GM23338 (cell line): Measurements from ENCODE around the gene SUPT7L. TPM values are rescaled to one million over a fixed set of nuclear protein-coding genes. Genes with fewer than 3 reads are reported as not detected.

Source experiments
- ATAC-seq: fragments of 200-7000 bp; cut with Tn5 transposase; 3 replicates; pipeline ENCODE4 v1.9.1; 2020
- DNase-seq: peaks from one replicate; pipeline ENCODE4 v3.0.0-alpha.2; 2015; ENCODE audit warnings: low spot score
- H2AFZ ChIP-seq: fragments of 200-600 bp; sonication (generic); 2 replicates; pipeline ENCODE4 v1.8.0; 2016; ENCODE audit warnings: antibody characterized with exemption, mild to moderate bottlenecking, moderate library complexity
- H3F3A ChIP-seq: fragments of 200-600 bp; sonication (generic); replicated peaks from 2 replicates; pipeline ENCODE4 v1.8.0; 2017; ENCODE audit warnings: antibody characterized with exemption, mixed run types, low read depth
- H3K27ac ChIP-seq: fragments of 200-600 bp; sonication (generic); 2 replicates; pipeline ENCODE4 v1.6.1; 2016; ENCODE audit warnings: low read depth
- H3K27me3 ChIP-seq: fragments of 200-600 bp; sonication (generic); 2 replicates; pipeline ENCODE4 v1.8.0; 2016; ENCODE audit warnings: mild to moderate bottlenecking, mixed run types, moderate library complexity; ENCODE audit not compliant: insufficient read depth
- H3K36me3 ChIP-seq: fragments of 200-600 bp; sonication (generic); 2 replicates; pipeline ENCODE4 v1.8.0; 2016; ENCODE audit warnings: mild to moderate bottlenecking; ENCODE audit not compliant: insufficient read depth
- H3K4me1 ChIP-seq: fragments of 200-600 bp; sonication (generic); 2 replicates; pipeline ENCODE4 v1.8.0; 2016; ENCODE audit warnings: mild to moderate bottlenecking, moderate library complexity; ENCODE audit not compliant: insufficient read depth
- H3K4me2 ChIP-seq: fragments of 200-600 bp; sonication (generic); 2 replicates; pipeline ENCODE4 v1.7.1; 2017; ENCODE audit warnings: mixed run types
- H3K4me3 ChIP-seq: fragments of 200-600 bp; sonication (generic); 2 replicates; pipeline ENCODE4 v1.6.1; 2016; ENCODE audit warnings: mixed run types
- H3K79me2 ChIP-seq: fragments of 200-600 bp; sonication (generic); replicated peaks from 2 replicates; pipeline ENCODE4 v1.8.0; 2017; ENCODE audit warnings: mild to moderate bottlenecking; ENCODE audit not compliant: insufficient read depth
- H3K9me2 ChIP-seq: fragments of 200-600 bp; sonication (generic); 2 replicates; pipeline ENCODE4 v1.8.0; 2017; ENCODE audit not compliant: insufficient read depth
- H4K20me1 ChIP-seq: fragments of 200-600 bp; sonication (generic); replicated peaks from 2 replicates; pipeline ENCODE4 v1.8.0; 2017; ENCODE audit warnings: mild to moderate bottlenecking; ENCODE audit not compliant: insufficient read depth
- H3K27ac Mint-ChIP-seq: 2 replicates; pipeline ENCODE4 v1.8.0; 2020; ENCODE audit warnings: inconsistent platforms, mild to moderate bottlenecking, moderate library complexity, mixed read lengths
- H3K27me3 Mint-ChIP-seq: 3 replicates; pipeline ENCODE4 v1.8.0; 2022; ENCODE audit warnings: low read depth, mild to moderate bottlenecking, moderate library complexity, mixed read lengths, inconsistent platforms; ENCODE audit not compliant: insufficient read depth, poor library complexity
- H3K36me3 Mint-ChIP-seq: 3 replicates; pipeline ENCODE4 v1.8.0; 2021; ENCODE audit warnings: low read depth, mild to moderate bottlenecking, inconsistent platforms, moderate library complexity, mixed read lengths
- H3K4me1 Mint-ChIP-seq: 3 replicates; pipeline ENCODE4 v1.8.0; 2020; ENCODE audit warnings: mild to moderate bottlenecking, inconsistent platforms, mixed read lengths
- H3K4me3 Mint-ChIP-seq: 3 replicates; pipeline ENCODE4 v1.8.0; 2021; ENCODE audit warnings: moderate library complexity, mild to moderate bottlenecking, inconsistent platforms, mixed read lengths
- H3K9me3 Mint-ChIP-seq: 3 replicates; pipeline ENCODE4 v1.8.0; 2020; ENCODE audit warnings: moderate library complexity, mild to moderate bottlenecking, inconsistent platforms, mixed read lengths
- CREB1 ChIP-seq: fragments of 250-450 bp; sonication (Bioruptor Pico); IDR thresholded peaks from 2 replicates; pipeline ENCODE4 v1.5.0; 2020; ENCODE audit warnings: low read depth, mild to moderate bottlenecking, moderate library complexity
- CTCF ChIP-seq, 2 experiments: fragments of 200-600 bp in 1 of 2; sonication (generic) in 1 of 2; conservative IDR thresholded peaks; 2 replicates each; pipeline versions ENCODE4 v1.5.1 to v1.6.1; 2016 to 2017; ENCODE audit warnings: antibody characterized with exemption in 2 of 2, low read depth in 2 of 2, mild to moderate bottlenecking in 2 of 2, moderate library complexity in 1 of 2
- ETS1 ChIP-seq: IDR thresholded peaks from 2 replicates; pipeline ENCODE4 v1.6.1; 2016; ENCODE audit warnings: antibody characterized with exemption
- EZH2 ChIP-seq: fragments of 200-600 bp; sonication (generic); IDR thresholded peaks from one replicate; pipeline ENCODE4 v1.8.0; 2017; ENCODE audit warnings: antibody characterized with exemption, mild to moderate bottlenecking, low read depth; ENCODE audit not compliant: unreplicated experiment
- EZH2phosphoT487 ChIP-seq: fragments of 200-600 bp; sonication (generic); IDR thresholded peaks from one replicate; pipeline ENCODE4 v1.8.1; 2018; ENCODE audit warnings: antibody characterized with exemption; ENCODE audit not compliant: unreplicated experiment
- JUNB ChIP-seq: IDR thresholded peaks from one replicate; pipeline ENCODE4 v1.6.1; 2016; ENCODE audit warnings: antibody characterized with exemption; ENCODE audit not compliant: unreplicated experiment
- NANOG ChIP-seq: IDR thresholded peaks from 2 replicates; pipeline ENCODE4 v1.6.1; 2016; ENCODE audit warnings: antibody characterized with exemption, borderline replicate concordance
- POLR2AphosphoS5 ChIP-seq: IDR thresholded peaks from 2 replicates; pipeline ENCODE4 v1.6.1; 2016; ENCODE audit warnings: antibody characterized with exemption, low read depth
- STAT1 ChIP-seq: IDR thresholded peaks from one replicate; pipeline ENCODE4 v1.6.1; 2016; ENCODE audit warnings: antibody characterized with exemption; ENCODE audit not compliant: unreplicated experiment
- ZNF114 ChIP-seq: fragments of 250-450 bp; sonication (Bioruptor Pico); IDR thresholded peaks from 2 replicates; pipeline ENCODE4 v1.5.0; 2020; ENCODE audit warnings: mild to moderate bottlenecking, moderate library complexity
- ZNF462 ChIP-seq: fragments of 250-450 bp; sonication (Bioruptor Pico); IDR thresholded peaks from 2 replicates; pipeline ENCODE4 v1.5.0; 2020; ENCODE audit warnings: mild to moderate bottlenecking, moderate library complexity
- polyA plus RNA-seq: library from polyadenylated mRNA; unstranded; fragments of >200 nt; fragmentation: Nextera tagmentation; extraction: Ambion mirVana; gene quantifications from 2 replicates; pipeline ENCODE4 v1.2.1, GENCODE V29; 2016
- total RNA-seq: library from RNA; depleted of rRNA; stranded (reverse); fragments of >200 nt; shearing (Covaris generic); gene quantifications from 2 replicates; pipeline ENCODE4 v1.2.3, GENCODE V29; 2014
- TF ChIP-seq, protein P1 (sequence below): IDR thresholded peaks from one replicate; pipeline ENCODE4 v1.6.1; 2018; ENCODE audit warnings: antibody characterized with exemption; ENCODE audit not compliant: unreplicated experiment

Gene SUPT7L
- total and polyA plus RNA-seq, 2 experiments from 2014 or later = 13.7 to 16.5 TPM

DNA sequence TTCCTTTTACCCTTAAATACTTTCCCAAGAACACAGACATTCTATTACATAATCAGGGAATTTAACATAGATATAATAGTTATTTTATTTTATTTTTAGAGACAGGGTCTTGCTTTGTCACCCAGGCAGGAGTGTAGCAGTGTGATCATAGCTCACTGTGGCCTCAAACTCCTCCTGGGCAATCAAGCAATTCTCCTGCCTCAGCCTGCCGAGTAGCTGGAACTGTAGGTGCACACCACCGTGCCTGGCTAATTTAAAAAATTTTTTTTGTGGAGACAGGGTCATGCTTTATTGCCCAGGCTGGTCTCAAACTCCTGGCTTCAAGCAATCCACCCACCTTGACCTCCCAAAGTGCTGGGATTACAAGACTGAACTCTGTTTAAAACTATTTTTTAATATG is 45.9 kb upstream of the SUPT7L start (continued):
- TF ChIP-seq ETS1 = no peak
- TF ChIP-seq NANOG = no peak
- TF ChIP-seq EZH2 = no peak
- no peak for TF ChIP-seq CREB1 (CRISPR knock-in tag)
- TF ChIP-seq, protein P1, sequence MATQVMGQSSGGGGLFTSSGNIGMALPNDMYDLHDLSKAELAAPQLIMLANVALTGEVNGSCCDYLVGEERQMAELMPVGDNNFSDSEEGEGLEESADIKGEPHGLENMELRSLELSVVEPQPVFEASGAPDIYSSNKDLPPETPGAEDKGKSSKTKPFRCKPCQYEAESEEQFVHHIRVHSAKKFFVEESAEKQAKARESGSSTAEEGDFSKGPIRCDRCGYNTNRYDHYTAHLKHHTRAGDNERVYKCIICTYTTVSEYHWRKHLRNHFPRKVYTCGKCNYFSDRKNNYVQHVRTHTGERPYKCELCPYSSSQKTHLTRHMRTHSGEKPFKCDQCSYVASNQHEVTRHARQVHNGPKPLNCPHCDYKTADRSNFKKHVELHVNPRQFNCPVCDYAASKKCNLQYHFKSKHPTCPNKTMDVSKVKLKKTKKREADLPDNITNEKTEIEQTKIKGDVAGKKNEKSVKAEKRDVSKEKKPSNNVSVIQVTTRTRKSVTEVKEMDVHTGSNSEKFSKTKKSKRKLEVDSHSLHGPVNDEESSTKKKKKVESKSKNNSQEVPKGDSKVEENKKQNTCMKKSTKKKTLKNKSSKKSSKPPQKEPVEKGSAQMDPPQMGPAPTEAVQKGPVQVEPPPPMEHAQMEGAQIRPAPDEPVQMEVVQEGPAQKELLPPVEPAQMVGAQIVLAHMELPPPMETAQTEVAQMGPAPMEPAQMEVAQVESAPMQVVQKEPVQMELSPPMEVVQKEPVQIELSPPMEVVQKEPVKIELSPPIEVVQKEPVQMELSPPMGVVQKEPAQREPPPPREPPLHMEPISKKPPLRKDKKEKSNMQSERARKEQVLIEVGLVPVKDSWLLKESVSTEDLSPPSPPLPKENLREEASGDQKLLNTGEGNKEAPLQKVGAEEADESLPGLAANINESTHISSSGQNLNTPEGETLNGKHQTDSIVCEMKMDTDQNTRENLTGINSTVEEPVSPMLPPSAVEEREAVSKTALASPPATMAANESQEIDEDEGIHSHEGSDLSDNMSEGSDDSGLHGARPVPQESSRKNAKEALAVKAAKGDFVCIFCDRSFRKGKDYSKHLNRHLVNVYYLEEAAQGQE = no peak
- TF ChIP-seq JUNB = no peak
- no peak for TF ChIP-seq EZH2phosphoT487
- TF ChIP-seq POLR2AphosphoS5 = no peak

- ATAC-seq (no peak), DNase-seq (no peak)
- H3K4me2 ChIP-seq = no peak overlapping the region
- no peaks in the 10 kb centered on the region for H3K27me3 ChIP-seq
- peaks cover 5% of the 10 kb centered on the region; the same call in 1 of the 2 replicates for H3K4me1 ChIP-seq
- H3F3A ChIP-seq = no peaks in the 10 kb centered on the region
- Mint-ChIP-seq H3K4me1 (peaks cover 8% of the 10 kb centered on the region), H3K27me3 (peaks cover 6% of the 10 kb centered on the region), H3K36me3 (no peaks in the 10 kb centered on the region; the same call in 2 of the 3 replicates), H3K9me3 (no peaks in the 10 kb centered on the region; the same call in 2 of the 3 replicates), H3K4me3 (no peak overlapping the region), H3K27ac (no peak overlapping the region)
- H3K9me2 ChIP-seq = no peaks in the 10 kb centered on the region
- no peaks in the 10 kb centered on the region for H3K36me3 ChIP-seq
- H2AFZ ChIP-seq = no peak overlapping the region
- H3K27ac ChIP-seq = no peak overlapping the region
- H3K4me3 ChIP-seq = no peak overlapping the region
- H3K79me2 ChIP-seq = no peaks in the 10 kb centered on the region
- H4K20me1 ChIP-seq = no peaks in the 10 kb centered on the region
- TF ChIP-seq STAT1 (no peak), JUNB (no peak), EZH2phosphoT487 (no peak), CTCF (conservative IDR thresholded peaks at IDR 0.05; ENCODE audit: low read depth in 2 of 2) (no peak), ZNF114 (CRISPR knock-in tag) (no peak), EZH2 (no peak), ZNF462 (CRISPR knock-in tag) (no peak), NANOG (no peak), CREB1 (CRISPR knock-in tag) (no peak)
Measured at GRCh38 chr2:27708666-27709065, 45.3 kb upstream of the SUPT7L start.
